ENCODE measurements around the gene MVD.

MVD gene

DNA sequence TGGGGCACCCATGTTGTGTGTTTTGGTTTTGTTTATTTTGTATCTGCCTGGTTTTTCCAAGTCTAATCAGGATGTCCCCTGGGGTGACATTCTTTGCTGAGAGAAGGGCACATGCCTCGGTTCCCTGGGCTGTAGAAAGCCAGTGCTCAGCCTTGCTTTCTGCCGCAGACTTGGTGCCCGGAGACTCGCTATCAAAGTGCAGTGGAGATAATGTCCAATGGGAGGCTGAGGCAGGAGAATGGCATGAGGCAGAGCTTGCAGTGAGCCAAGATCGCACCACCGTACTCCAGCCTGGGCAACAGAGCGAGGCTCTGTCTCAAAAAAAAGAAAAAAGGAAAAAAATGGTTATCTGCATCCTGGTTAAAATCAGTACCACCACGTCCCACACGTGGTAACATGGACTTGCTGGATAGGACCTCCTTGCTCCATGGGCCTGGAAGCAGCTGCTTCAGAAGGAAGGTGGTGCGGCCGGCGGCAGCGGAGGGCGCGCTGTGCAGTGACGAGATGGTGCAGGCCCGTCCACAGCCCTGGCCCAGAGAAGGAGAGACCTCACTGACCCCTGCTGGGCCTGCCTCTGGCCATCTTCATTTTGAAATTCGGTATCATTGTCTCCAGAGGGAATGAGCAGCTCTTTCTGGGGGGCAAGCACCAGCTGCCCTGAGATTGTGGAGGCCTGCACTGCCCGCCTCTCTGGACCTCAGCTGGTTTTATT lies 43.8 kb downstream of the MVD start:
- no peak for DNase-seq (ENCODE audit: low read depth)
- TF ChIP-seq, protein P1, sequence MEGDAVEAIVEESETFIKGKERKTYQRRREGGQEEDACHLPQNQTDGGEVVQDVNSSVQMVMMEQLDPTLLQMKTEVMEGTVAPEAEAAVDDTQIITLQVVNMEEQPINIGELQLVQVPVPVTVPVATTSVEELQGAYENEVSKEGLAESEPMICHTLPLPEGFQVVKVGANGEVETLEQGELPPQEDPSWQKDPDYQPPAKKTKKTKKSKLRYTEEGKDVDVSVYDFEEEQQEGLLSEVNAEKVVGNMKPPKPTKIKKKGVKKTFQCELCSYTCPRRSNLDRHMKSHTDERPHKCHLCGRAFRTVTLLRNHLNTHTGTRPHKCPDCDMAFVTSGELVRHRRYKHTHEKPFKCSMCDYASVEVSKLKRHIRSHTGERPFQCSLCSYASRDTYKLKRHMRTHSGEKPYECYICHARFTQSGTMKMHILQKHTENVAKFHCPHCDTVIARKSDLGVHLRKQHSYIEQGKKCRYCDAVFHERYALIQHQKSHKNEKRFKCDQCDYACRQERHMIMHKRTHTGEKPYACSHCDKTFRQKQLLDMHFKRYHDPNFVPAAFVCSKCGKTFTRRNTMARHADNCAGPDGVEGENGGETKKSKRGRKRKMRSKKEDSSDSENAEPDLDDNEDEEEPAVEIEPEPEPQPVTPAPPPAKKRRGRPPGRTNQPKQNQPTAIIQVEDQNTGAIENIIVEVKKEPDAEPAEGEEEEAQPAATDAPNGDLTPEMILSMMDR (IDR thresholded peaks at IDR 0.05; ENCODE audit: low read depth, low read length, missing control alignments), result no peak

DNA sequence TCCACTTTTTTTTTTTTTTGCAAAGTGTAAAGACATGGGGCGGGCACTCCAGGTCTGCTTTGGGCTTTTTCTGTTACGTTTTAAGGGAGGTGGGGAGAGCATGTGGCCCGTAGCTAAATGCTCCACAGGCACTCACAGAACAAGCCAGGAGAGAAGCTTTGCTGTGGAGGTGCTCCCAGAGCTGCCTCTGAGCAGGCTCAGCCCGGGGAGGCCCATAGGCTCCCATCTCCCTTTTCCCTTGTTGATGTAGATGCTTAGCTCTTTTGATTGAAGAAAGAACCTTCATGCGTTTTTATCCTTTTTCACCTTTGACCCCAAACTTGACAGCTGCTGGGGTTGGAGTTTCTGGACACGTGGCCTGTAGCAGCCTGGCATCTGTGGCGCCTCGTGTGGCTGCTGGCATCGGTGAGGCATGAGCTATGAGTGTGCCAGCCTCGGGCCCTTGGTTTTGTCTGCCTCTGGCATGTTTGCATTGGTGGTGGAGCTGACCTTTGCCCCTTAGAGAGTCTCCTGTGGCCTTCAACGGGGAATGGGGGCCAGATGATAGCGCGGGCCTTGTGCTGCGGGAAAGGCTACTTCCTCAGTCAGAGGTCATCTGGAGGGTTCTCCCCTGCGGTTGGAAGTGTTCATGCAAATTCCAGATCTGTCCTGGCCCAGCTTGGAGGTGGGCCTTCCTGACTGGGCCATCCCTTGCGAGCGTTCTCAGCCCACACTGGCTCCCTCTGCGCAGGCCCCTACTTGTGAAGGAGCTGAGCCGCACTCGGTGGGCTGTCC lies 44.5 kb downstream of the MVD start:
- no peak for DNase-seq (ENCODE audit: low read depth)
- TF ChIP-seq, protein P1 (IDR thresholded peaks at IDR 0.05; ENCODE audit: low read depth, low read length, missing control alignments), result no peak
- H3K4me3 ChIP-seq (ENCODE audit: low read depth, low read length), result no peak overlapping the region

More for the DNA sequence above, 43.8 kb downstream of the MVD start:
- no peak overlapping the region for H3K4me3 ChIP-seq (ENCODE audit: low read depth, low read length)

DNA sequence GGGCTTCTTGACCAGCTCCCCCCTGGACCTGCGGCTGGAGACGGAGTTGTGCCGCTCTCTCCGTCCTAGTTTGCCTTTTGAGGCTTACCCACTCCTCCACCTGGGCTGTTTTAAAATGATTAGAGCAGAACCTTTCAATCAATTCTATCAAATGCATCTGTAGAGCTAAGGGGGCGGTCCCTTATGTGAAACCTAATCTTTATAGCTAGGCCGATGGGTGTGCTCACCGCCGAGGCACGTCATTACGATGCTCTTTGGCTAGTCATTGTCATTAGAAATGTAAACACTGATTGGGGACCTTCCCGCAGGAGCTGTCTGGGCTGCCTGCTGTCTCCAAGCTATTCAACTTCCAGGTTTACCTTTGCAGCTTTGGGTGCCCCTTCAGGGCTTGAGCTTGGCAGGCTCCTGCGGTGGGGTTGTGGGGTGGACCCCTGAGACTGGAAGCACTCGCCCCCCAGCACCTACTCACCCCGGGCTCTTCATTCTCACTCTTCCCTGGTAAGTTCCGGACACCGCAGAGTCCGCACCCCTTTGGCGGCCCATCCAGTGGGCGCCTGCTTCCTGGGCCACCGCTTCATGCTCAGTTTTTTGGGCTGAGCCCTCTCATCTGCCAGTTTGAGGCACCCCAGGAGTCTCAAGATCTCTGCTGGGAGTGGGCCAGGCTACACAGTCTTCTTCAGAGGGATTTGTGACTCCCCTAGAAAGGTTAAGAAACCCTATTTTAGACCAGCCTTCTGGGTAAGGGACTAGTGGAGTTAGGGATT lies 45.4 kb downstream of the MVD start:
- H3K4me3 ChIP-seq (ENCODE audit: low read depth, low read length), result no peak overlapping the region
- no peak for DNase-seq (ENCODE audit: low read depth)
- TF ChIP-seq, protein P1 (IDR thresholded peaks at IDR 0.05; ENCODE audit: low read depth, low read length, missing control alignments), result no peak

DNA sequence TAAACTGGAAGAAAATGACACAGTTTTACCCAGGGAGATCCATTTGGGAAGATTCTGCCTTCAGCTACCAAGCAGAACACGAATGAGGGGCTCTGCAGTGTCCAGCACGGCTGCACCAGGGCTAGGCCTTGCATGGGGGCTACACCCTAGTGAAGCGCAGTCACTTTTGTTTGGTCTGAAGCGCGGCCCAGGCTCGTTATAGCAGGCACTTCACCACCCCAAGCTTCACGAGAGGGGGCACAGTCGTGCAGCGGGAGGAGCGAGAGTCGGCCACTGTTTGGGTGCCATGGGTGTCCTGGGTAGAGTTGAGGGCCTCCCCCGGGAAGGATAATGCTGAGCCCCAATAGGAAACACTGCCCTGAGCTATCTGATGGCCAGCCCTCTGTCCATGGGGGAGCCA lies 46.2 kb downstream of the MVD start:
- TF ChIP-seq, protein P1 (IDR thresholded peaks at IDR 0.05; ENCODE audit: low read depth, low read length, missing control alignments), result no peak
- H3K4me3 ChIP-seq (ENCODE audit: low read depth, low read length), result no peak overlapping the region
- DNase-seq (ENCODE audit: low read depth), result no peak

DNA sequence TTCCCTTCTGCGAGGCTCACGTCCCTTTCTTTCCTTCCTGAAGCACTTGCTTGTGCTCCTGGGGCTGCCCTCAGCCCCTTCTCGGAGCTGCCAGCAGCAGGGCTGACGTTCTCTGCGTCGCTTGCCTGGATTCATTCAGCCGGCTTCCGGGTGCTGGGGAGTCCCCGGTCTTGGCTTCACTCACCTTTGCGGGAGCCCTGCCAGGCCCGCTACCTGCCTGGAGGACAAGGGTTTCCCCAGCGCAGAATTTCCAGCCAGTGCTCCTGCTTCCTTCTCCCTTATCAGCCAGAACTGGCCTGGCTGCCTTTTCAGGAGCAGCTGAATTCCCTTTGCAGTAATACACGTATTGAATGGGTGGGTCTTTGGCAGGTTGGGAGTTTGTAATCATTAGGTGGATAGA lies 46.6 kb downstream of the MVD start:
- no peak for DNase-seq (ENCODE audit: low read depth)
- TF ChIP-seq, protein P1 (IDR thresholded peaks at IDR 0.05; ENCODE audit: low read depth, low read length, missing control alignments), result no peak
- H3K4me3 ChIP-seq (ENCODE audit: low read depth, low read length), result no peak overlapping the region

DNA sequence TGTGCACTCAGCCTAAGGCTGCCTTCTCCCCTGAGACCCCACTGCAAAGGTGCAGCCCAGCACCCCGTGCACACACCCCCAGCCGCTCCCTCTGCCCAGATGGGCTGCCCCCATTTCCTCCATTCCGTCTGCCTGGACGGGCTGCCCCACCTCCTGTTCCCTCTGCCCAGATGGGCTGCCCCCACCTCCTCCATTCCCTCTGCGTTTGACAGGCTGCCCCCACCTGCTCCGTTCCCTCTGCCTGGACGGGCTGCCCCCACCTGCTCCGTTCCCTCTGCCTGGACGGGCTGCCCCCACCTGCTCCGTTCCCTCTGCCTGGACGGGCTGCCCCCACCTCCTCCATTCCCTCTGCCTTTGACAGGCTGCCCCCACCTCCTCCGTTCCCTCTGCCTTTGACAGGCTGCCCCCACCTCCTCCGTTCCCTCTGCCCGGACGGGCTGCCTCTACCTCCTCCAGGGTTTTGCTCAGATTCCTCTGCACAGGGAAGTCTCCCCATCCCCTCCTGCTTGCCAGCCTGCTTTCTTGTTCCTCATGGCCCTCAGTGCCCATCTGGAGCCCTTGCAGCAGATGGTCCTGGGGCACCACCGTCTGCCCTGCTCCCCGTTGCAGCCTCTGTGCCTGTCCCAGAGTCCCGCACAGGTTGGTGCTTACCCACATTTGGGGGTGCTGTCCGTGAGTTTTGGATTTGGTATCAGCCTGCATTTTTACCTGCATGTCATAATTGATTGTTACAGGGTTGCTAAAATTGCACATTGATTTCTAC lies 47.9 kb downstream of the MVD start:
- no peak overlapping the region for H3K4me3 ChIP-seq (ENCODE audit: low read depth, low read length)
- TF ChIP-seq, protein P1 (IDR thresholded peaks at IDR 0.05; ENCODE audit: low read depth, low read length, missing control alignments), result no peak
- no peak for DNase-seq (ENCODE audit: low read depth)
